ENCODE results near the gene ANKS1B.

The ANKS1B gene

GRCh38 chr12:99201906-99202645 lies 782.7 kb downstream of the ANKS1B start:
- DNase-seq (ENCODE audit: low read depth, low spot score): no peak

- peak; percentile 51 for DNase-seq (ENCODE audit: low read depth, low spot score)
Observed at GRCh38 chr12:99200711-99201384, 783.9 kb downstream of the ANKS1B start.

- no peak for DNase-seq (ENCODE audit: low read depth, low spot score)
Observed at GRCh38 chr12:99195474-99195873, 789.3 kb downstream of the ANKS1B start.

GRCh38 chr12:99192489-99192888 lies 792.2 kb downstream of the ANKS1B start:
- DNase-seq (ENCODE audit: low read depth, low spot score): no peak

DNA sequence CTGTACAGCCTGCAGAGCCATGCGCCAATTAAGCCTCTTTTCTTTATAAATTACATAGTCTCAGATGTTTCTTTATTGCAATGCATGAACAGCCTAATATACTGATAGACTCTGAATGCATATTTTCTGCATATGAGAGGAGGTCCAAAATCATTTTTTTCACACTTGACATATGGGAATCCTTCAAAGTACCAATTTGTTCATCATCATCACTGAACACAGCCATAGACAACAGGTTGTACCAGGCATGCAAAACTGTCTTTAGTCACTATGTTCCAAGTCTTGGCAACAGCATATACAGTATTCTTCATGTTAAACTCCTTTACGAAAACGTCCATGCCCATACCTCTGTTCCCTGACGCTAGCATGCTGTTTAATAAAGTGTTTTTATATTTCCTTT lies 807.9 kb downstream of the ANKS1B start:
- DNase-seq (ENCODE audit: low read depth, low spot score): no peak

GRCh38 chr12:99170461-99170860 lies 814.3 kb downstream of the ANKS1B start:
- no peak for DNase-seq (ENCODE audit: low read depth, low spot score)

DNA sequence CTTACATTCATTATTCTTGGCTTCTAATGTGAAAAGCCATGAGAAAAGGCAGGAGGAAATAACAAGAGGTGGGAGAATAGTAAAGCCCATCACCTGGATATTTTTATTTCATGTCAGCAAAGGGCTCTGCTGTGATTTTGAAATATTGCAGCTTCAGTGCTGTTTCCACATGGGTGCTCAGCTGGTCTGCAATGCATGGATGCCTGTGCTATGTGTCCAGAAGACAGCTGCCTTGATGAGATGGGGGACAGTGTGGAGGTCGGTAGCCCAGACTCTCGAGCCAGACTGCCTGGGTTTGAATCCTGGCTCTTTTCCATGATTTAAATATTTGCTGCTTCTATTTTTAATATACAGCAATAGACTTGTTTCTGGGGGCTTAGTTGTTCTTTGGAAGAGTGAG lies 814.7 kb downstream of the ANKS1B start:
- DNase-seq (ENCODE audit: low read depth, low spot score): no peak

DNA sequence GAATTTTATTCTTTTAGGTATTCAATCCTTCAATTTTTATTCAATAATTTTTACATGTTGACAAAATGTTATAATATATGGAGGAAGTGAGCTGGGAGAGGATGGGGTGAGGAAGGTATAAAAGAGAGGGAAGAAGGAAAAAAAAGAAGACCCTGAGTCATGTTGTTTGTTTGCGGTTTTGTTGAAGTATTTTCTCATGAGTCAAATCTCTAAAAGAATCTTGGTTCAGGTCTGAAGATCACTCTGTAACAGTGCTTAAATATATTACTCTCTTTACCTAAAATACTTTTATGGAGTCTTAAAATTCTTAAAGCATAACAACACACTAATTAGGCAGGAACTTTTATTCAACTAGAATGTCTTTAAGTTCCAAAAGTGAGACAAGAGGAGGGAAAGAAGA lies 826.8 kb downstream of the ANKS1B start:
- peak; percentile 85 for DNase-seq (ENCODE audit: low read depth, low spot score)

DNA sequence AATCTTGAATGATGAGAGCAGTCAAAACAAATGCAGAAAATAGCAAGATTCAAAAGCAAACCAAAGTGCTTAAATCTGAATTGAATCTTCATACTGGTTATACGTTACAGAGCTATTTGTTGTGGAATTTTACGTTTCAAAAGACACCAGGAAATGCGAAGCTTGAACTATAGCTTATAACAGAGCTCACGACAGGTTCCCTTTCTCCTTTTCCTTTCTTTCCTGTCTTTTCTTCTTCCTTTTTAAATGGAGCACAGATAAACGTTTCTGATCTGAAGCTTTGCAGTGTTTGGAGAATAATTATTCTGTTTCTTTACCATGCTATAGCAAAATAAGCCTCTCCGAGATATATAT lies 829.8 kb downstream of the ANKS1B start:
- no peak for DNase-seq (ENCODE audit: low read depth, low spot score)

DNA sequence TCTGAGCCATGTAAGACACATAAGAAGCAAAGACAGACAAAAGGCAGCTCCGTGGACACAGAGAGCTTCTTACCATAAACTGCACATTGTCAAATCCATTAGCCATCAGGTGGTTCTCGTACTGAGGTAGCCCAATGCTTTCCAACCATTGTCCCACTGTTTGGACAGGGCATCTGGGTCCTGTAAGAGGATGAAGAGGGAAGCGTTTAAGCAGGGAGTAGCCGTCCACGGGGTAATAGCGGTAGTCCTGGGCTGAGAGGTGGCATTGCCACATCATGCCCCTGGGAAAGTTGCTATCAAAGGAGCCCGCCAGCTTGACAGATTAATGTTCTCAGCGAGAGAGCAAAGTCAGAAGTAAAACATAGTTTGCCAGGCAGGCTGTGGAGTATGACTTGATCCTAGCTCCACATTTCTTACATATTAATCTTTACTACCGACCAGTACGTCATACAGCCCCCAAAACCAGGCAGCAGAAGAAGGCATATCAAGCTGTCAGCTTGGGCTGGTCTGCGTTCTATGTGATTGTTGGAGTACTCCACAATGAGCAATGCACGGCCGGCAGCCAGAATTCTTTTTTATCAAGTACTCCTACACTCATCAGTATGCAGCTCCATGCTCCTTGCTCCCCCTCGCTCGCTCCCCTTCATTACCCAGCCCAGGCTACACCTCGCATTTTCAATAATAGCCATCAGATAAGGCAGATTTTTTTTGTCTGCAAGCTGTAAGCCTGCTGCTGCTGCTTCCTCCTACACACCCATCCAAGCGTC lies 830.3 kb downstream of the ANKS1B start:
- DNase-seq (ENCODE audit: low read depth, low spot score): peak; percentile 89

DNA sequence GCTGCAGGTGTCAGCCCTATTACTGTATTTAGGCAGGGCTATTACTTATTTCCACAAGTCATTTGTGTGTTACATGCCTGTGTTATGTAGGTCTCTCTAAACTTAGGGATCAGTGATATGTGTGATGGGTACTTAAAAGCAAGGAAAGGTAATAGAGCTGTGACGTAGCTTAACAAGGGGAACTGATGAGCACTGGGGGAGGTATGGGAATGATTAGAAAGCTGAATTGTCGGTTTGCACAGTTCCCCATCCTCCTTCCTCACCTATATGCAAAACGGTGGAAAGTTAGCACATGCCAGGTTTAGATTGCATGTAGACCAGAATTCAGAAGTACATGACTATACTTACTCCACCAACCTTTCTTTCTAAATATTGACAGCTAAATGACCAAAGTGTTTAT lies 831.4 kb downstream of the ANKS1B start:
- DNase-seq (ENCODE audit: low read depth, low spot score): no peak

DNA sequence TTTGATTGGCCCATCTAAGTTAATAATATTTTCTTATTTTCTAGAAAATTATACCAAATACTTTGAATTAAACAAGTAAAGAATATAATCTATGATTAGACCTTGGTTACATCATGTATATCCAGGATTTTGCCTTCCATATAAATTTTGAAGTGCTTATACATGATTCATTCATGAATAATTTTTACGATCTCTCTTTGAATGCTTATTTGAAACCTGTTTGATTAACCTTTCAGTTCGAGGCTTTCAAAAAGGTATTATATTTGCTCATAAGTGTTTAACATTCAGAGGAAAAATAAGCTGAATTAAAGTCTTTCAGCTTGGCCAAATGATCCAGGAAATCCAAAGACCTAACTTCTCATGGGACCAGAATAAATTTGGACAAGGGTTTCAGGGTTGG lies 832.4 kb downstream of the ANKS1B start:
- no peak for DNase-seq (ENCODE audit: low read depth, low spot score)

DNA sequence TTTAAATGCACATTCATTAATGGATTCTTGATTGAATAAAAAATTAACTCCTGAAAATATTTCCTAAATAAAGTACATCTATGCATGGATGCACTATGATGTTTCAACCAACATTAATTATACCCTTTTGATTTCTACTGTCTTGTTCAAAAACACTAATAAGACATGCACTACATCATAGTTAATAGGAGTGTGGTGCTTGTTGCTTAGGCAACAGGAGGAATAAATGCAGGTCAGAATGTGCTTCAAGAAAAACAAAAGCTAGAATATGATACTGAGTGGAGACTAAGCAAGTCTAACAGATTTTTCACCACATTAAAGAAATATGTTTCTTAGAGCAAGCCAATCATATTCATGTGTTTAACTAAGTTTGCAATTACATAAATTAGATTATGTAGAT lies 833.0 kb downstream of the ANKS1B start:
- DNase-seq (ENCODE audit: low read depth, low spot score): no peak

- DNase-seq (ENCODE audit: low read depth, low spot score): no peak
Observed at GRCh38 chr12:99147130-99147529, 837.6 kb downstream of the ANKS1B start.

- no peak for DNase-seq (ENCODE audit: low read depth, low spot score)
Observed at GRCh38 chr12:99146730-99147129, 838.0 kb downstream of the ANKS1B start.

DNA sequence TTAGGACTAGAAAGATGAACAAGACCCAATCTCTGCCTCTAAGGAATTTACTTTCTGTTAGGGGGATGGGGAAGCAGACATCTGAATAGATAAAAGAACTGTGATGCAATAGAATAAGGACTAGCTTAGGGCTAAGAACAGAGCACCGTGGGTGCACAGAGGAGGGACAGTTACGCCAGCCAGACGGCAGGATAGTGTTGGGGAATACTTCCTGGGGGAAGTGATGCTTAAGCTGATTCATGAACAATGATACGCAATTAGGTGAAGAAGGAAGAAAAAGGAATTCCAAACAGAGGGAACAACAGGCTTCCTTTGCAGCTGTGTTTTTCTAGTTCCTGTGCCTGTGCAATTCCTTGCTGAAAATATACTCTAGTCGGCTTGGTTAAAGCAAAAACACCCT lies 838.6 kb downstream of the ANKS1B start:
- no peak for DNase-seq (ENCODE audit: low read depth, low spot score)

- no peak for DNase-seq (ENCODE audit: low read depth, low spot score)
Observed at GRCh38 chr12:99142651-99143050, 842.1 kb downstream of the ANKS1B start.

DNA sequence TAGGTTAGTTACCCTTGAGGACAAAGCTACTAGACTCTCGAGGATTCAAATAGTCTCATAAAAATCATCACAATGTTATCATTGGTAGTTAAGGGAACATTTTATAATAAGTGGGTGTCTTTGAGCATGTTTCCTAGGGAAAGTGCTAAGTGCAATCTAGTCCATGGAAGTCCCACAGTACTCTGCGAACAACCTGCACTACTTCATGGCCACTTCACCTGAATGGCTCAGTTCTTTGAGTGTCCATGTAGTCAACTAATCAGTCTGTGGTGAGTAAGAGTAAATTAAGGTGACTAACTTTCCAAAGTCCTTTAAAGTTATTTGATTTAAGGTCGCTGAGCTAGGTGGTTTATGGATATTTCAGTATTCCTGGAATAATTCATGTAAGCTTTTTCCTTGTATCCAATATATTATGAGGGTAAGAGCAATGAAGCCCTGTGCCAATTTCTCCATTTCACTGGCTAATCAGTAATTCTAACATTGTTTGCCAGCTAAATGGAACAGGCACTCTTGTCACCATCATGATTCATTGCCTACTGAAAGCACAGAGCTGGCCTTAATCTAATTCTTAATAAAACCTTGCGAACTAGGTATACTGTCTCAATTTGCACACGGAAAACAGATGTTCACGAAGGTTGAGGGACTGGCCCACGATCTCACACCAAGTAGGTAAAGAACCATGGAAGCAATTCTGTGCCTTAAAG lies 844.6 kb downstream of the ANKS1B start:
- no peak for DNase-seq (ENCODE audit: low read depth, low spot score)

DNA sequence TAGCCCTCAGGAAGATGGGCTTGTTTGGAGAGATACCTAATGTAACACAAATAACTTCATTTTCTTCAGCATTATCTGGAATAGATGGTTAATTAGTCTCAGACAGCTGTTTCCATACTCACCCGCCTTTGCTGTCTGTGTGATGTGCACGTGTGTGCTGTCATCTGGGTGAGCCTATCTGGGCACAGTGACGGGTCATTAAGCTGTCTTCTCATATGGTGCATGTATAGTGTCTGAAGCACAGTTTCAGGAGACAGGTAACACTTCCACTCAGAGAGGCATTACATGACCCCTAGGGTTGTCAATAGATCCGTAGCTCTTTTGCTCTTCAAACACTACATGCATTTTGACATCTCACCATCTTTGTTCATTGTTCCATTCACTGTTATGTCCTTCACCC lies 846.3 kb downstream of the ANKS1B start:
- no peak for DNase-seq (ENCODE audit: low read depth, low spot score)

DNA sequence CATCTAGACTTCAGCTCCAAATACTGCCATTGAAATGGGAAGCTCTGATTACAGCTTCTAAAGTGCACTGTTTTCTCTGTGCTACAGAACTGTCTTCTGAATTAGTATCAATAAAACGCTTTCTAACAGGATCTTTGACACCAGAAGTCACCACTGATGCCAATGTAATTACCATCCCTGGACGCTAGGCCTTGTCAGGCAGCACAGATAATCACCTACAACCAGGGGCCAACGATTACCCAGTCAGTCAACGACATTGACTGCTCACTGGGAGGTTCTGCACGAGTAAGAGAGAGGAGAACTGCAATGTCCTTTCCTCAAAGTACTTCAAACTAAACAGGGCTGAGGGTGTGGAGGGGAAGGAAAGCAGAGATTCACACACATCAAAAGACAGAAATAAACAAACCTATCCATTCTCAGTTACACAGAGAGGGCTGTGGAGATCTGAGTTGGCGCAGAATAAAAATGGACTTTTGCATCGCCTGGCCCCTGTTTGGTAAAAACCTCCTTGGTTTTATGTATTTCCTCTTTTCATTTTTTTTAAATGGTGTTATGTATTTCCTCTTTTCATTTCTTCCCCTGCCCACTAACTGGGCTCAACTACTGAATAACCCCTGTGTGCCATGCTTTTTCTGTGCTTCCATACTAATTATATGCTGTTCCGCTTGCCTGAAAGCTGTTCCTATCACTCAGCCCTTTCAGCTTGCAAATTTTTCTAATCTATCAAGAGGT lies 847.4 kb downstream of the ANKS1B start:
- DNase-seq (ENCODE audit: low read depth, low spot score): no peak

DNA sequence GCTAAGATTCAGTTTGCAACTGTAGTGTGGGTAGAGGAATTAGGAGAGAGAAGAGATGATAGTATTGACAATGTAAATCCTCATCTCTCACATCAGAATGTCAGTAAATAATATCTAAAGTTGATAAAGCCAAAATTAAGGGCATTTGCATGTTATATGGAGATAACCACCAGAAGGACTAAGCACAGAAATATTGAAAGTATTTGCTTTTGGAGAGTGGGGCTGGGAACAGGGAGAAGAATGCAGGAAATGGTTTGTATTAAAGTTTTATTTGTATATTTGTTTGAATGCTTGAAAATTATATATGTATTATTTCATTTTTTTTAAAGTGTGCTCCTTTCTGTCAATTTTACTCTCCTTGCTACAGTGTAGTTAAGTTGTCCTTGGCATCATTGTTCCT lies 848.2 kb downstream of the ANKS1B start:
- peak; percentile 25 for DNase-seq (ENCODE audit: low read depth, low spot score)
